UCSD-AML1 (cell line): ENCODE measurements around the gene PDK4.
A peak's percentile ranks its signal among the peaks of the same experiment; 100 is the strongest.

ENCODE experiments used
- DNase-seq: peaks from one replicate; lab custom pipeline; 2025; ENCODE audit not compliant: unreplicated experiment; lab: John Stamatoyannopoulos, UW

Gene PDK4

DNA sequence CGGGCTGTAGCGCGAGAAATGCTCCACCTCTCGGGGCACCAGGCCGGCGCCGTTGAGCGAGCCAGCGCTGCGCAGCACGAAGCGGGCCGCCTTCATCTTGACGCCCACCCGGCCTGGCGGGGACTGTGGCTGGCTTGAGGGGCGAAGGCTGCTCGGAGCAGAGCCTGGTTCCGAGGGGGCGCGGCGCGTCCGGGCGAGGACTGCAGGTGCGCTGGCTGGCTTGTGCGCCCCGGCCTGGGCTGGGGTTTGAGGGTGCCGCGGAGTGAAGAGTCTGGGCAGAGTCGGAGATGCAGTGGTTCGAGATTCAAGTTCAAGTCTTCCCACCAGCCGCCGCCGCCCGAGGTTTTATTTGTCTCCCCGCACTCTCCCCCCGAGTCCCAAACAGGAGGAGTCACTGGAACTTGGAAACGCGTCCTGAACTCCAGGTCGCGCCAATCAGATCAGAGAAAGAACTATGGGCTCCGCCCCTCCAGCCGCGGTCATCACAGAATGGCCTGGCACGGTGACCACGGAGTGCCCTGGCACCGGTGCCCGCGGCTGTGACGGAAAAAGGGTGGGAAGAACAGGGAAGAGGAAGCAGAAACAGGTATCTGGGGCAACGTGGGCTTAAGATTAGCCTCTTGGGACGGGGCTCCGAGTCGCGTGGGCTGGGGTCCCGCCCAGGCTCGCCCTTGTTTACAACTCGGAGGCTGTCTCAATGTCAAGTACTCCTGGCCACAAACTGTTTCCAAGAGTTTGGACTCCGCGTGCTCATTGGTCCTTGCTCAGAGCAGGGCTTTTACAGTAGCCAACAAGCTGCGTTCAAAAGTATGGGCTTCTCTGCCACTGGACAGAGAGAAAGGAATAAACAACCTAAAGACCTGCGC is at the start of gene PDK4:
Gene PDK4, minus strand, starts transcription at position 319 of the 866 bp plus-strand sequence. Its CDS starts 223 bp downstream, at position 96.
- no peak for DNase-seq

DNA sequence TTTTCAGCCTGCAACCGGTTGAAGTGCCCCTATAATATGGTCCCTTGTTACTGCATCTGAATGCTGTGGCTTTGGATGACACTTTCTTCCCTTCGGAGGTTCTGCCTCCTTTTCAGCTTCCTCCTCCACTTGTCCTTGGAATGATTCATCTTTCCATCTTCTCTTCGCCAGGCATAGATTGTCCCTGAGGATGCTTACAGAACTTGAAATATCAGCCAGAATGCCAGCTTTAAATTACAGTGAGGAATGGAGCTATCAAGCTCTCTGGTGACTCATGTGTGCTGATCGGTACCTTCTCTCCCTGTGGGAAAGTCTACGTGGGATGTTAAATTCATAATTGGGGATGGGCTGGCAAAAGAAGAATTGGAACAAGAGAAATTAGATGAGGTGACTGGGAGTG is 45.9 kb upstream of the PDK4 start:
- DNase-seq = no peak

DNA sequence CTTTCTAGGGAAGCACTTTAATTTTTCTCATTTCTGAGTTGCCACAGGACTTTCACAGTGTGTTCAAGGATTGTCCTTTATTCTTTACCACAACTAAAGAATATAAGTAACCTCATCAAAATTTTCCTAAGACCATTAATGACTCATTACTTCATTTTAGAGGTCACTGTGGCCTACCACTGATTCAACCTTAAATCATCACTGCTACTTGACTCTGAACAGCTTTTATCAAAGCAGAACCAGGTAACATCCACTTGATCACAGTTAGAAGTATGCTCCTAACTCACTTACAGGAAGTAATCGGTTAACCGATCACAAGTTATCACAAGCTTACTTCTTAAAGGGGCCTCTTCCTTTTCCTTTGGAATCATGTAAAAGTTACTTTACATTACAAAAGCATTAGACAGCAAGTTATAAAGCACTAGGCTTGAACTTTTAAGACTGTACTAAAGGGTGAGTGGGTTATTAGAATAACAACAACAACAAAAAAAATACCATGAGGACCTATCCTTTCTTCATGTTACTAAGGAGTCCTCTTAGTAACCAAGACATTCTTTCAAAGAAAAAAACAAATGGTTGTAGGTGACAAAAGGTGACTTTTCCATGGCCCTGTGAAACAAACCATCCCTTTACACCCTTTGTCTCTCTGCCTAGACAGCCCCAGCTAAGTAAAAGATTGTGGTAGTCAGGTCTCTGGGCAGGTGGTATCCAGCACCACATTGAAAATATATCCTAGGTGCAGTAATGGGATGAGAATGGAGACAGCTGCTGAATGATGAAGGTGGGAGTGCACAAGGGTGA is 40.0 kb upstream of the PDK4 start:
- DNase-seq = no peak

- no peak for DNase-seq
These were observed 36.3 kb upstream of the PDK4 start for GRCh38 chr7:95632609-95633008.

GRCh38 chr7:95631527-95631926 is 35.2 kb upstream of the PDK4 start:
- no peak for DNase-seq

DNA sequence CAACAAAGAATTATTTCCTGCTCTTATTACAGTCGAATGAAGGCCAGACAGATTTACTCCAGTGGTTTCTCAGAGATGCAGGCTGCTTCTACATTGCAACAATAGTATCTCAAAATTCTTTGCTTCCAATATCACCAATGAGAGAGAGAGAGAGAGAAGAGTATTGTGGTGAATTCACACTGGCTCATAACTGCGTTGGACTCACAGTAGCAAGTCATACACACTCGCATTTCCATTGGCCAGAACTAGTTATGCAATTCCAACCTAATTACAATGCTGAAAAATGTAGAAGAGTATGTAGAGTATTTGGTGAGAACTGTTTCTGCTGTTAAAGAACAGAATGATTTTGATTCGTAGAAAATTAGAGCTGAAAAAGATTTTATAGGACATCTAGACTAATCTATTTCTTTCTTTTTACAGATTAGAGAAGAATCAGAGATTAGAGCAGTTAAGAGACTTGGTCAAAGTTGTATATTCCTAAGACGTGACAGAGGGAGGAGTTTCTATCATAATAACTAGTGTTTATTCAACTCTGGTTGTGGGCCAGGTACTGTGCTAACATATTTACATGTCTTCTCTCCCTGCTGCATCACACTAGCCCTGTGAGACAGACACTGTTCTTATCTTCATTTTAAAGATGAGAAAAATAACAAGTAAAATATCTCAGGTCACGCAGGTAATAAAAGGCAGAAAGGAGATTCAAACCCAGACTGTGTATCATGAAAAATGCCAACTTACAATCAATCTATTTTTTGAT is 34.6 kb upstream of the PDK4 start:
- DNase-seq = no peak

DNA sequence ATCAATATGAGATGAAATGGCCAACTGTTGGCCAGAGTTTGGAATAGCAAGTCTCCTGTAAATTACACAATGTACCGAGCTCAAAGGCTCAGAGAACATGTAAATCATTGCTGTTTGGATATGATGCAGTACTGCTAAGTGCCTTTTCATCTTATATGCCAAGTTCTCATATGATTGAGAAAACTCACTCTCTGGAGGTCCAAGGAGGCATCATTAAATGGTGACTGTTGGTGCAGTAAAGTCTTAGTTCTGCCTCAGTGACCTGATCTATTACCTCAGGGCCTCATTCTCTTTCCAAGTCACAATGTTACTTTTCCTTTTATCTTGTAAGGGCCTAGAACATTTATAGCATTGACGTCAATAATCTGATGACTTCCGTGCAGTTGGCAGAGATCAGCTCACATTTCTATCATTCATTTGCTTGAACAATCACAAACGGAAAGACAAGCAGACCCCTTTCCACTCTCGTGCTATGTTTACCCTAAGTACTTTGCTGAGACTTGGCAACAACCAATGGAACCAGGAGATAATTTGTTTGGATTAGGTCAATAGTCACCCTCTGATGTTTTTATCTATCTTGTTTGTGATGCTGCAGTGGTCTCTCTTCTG is 32.6 kb upstream of the PDK4 start:
- no peak for DNase-seq

- no peak for DNase-seq
These were observed 27.5 kb upstream of the PDK4 start for GRCh38 chr7:95623788-95624187.

DNA sequence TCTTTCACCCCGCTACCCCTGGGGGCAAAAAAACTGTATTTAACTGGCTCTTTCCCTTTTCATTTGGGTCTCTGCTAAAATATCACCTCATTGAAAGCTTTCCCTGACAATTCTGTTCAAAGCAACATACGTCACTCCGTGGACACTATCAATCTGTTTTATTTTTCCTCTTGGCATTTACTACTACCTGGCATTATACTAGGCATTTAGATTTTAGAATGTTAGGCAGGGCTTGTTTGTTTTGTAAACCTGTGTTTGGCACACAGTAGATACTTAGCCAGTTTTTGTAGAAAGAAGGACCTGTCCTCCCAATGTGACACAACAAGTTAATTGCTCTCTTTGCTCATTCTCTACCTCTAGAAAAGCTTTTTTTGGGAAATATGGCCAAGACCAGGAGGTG is 26.5 kb upstream of the PDK4 start:
- DNase-seq = no peak

GRCh38 chr7:95622001-95622549 is 25.8 kb upstream of the PDK4 start:
- DNase-seq = no peak

- no peak for DNase-seq
These were observed 25.1 kb upstream of the PDK4 start for GRCh38 chr7:95621404-95621803.

DNA sequence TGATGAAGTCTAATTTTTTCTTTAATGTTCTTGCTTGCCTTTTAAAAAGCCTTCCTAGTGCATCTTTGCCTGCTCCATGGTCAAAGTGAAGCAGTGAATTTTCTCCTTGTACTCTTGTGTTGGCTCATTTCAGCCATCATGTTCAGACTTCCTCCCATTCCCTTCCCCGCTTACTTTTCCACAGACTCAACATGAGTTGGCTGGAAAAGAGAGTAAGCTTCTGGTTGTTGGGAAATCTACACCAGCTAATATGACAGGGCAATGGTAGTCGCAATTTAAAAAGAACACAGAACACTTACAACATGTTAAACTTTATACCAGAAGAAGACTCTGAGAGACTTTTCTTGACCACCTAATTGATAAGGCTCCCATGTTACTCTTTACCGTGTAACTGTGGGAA is 24.3 kb upstream of the PDK4 start:
- DNase-seq = no peak

GRCh38 chr7:95619921-95620320 is 23.6 kb upstream of the PDK4 start:
- DNase-seq = no peak

DNA sequence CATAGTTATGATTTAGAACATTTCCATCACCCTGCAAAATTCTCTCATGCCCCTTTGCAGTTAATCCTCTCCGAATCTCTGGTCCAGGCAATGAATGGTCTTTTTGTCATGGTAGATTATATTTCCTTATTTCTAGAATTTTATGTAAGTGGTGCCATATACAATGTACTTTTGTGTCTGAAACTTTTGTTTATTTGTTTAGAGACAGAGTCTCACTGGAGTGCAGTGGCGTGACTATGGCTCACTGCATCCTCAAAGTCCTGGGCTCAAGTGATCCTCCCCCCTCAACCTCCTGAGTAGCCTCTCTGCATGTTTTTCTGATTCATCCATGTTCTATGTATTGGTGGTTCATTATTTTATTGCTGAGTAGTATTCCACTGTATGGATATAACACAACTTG is 23.2 kb upstream of the PDK4 start:
- no peak for DNase-seq

DNA sequence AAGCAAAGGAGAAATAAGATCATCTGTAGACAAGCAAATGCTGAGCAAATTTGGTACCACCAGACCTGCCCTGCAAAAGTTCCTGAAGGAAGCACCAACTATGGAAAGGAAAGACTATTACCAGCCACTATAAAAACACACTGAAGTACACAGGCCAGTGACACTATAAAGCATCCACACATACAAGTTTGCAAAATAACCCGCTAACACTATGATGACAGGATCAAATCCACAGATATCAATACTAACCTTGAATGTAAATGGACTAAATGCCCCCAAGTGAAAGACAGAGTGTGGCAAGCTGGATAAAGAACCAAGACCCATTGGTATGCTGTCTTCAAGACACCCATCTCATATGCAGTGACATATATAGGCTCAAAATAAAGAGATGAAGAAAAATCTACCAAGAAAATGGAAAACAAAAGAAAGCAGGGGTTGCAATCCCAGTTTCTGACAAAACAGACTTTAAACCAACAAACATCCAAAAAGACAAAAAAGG is 18.2 kb upstream of the PDK4 start:
- no peak for DNase-seq

DNA sequence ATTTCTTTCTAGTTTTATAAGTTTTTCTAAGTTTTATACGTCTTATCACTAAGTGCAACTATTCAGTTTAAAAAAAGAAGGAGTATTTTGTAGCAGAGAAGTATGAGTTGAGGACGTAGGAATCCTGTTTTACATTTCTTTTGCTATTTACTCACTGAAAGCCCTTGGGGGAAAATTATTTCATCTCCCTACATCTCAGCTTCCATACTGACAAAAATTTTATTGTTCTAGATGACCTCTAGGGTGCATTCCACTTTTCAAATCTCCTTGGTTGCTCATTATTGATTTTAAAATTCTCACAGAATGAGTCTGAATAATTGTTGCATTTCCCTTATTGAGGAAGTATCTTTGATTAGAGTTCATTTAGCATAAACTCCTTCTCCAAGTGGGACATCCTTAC is 14.9 kb upstream of the PDK4 start:
- no peak for DNase-seq

DNA sequence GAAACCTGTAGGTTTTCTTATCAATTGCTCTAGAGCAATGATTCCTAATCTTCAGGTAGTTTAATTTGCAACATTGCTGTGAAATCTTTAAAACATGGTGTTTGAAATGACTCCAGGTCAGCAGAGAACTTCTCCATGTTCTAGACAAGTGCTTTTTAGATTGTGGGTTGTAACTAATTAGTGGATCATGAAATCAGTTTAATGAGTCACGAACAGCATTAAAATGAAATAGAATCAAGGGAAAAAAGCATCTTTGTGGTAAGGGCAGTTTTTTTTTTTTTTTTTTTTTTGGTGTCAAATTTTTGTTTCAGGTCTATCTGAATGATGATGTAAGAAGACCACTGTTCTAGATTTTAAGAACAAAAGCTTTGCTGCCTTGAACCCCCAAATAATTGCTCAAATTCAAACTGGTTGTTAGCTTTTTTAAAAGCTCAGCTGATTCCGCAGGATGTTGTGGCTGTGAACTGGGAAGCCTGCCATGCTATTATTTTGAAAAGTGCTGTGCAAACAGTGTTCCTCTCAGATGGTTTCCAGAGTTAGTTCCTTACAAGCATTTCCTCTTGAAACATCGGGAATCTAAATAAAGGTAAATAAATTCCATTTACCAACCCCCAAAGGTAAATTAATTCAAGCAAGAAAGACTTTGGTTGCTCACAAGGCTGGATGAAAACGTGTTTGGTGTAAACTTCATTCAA is 13.1 kb upstream of the PDK4 start:
- peak; percentile 3 for DNase-seq

GRCh38 chr7:95608359-95609173 is 12.2 kb upstream of the PDK4 start:
- peak; percentile 67 for DNase-seq

- DNase-seq = no peak
These were observed 11.2 kb upstream of the PDK4 start for GRCh38 chr7:95607561-95607960.
